Heart left ventricle (tissue), 16 donors: Measurements from ENCODE around the gene NOL7. TPM values are rescaled to one million over a fixed set of nuclear protein-coding genes. Genes with fewer than 3 reads are reported as not detected.
A peak's percentile ranks its signal among the peaks of the same experiment; 100 is the strongest.

Source experiments
- ATAC-seq, 4 donors: fragments of 200-7000 bp; cut with Tn5 transposase; one replicate each; pipeline ENCODE4 v1.9.1; 2020 to 2022; ENCODE audit warnings: moderate library complexity in 4 of 4, mild to moderate bottlenecking in 3 of 4, moderate number of reproducible peaks in 1 of 4
- DNase-seq, 5 donors: peaks; one replicate each; pipeline ENCODE4 v3.0.0-alpha.2; 2020
- H3K27ac ChIP-seq, 12 donors: fragments of 200-600 bp; sonication (generic) in 4 of 12; one replicate each; pipeline versions ENCODE4 v1.5.0 to v1.8.0; 2016 to 2022; ENCODE audit warnings: mild to moderate bottlenecking in 2 of 12
- H3K27me3 ChIP-seq, 9 donors: fragments of 200-600 bp; sonication (generic) in 2 of 9; one replicate each; pipeline versions ENCODE4 v1.5.1 to v1.8.0; 2016 to 2022; ENCODE audit warnings: mild to moderate bottlenecking in 3 of 9
- H3K36me3 ChIP-seq, 9 donors: fragments of 200-600 bp; sonication (generic) in 2 of 9; one replicate each; pipeline versions ENCODE4 v1.5.0 to v1.8.0; 2018 to 2022; ENCODE audit warnings: mild to moderate bottlenecking in 2 of 9
- H3K4me1 ChIP-seq, 12 donors: fragments of 200-600 bp; sonication (generic) in 4 of 12; one replicate each; pipeline versions ENCODE4 v1.5.0 to v1.8.0; 2016 to 2022; ENCODE audit warnings: mild to moderate bottlenecking in 3 of 12
- H3K4me3 ChIP-seq, 12 donors: fragments of 200-600 bp; sonication (generic) in 4 of 12; one replicate each; pipeline versions ENCODE4 v1.5.0 to v1.8.0; 2017 to 2022; ENCODE audit warnings: mild to moderate bottlenecking in 9 of 12, moderate library complexity in 4 of 12
- H3K9me3 ChIP-seq, 12 donors: fragments of 200-600 bp; sonication (generic) in 4 of 12; one replicate each; pipeline versions ENCODE4 v1.5.0 to v1.8.0; 2016 to 2022; ENCODE audit warnings: mild to moderate bottlenecking in 1 of 12
- POLR2A ChIP-seq, 2 donors: fragments of 450-650 bp; IDR thresholded peaks; one replicate each; pipeline ENCODE4 v1.6.1; 2017; ENCODE audit warnings: antibody characterized with exemption in 2 of 2, mild to moderate bottlenecking in 2 of 2, moderate library complexity in 2 of 2
- whole genome bisulfite sequencing, 4 donors: extraction: QIAGEN DNeasy Blood & Tissue Kit in 2 of 4; methylation state at CpG; one replicate each; pipeline versions ENCODE4 v1.1.5 to v1.1.7; 2013 to 2018; 5-methylcytosine and 5-hydroxymethylcytosine counted together
- intact Hi-C, 10 donors: fragments of 100-400 bp; cut with DNase I; formaldehyde crosslinking; loops; one replicate each; pipeline versions ENCODE4 v1.11.1 to v1.14.2; 2022
- polyA plus RNA-seq, 2 donors: library from polyadenylated mRNA; stranded (reverse); fragments of 200-250 nt; gene quantifications; one replicate each; pipeline ENCODE4 v1.2.3, GENCODE V29; 2013
- total RNA-seq, 9 donors: library from RNA; depleted of rRNA in 2 of 9; stranded (reverse); fragments of >200 nt in 2 of 9; fragmentation: NEBNext Ultra II Directional in 3 of 9; extraction: Animal tissue kit (Norgen Biotek cat#: 25700) in 3 of 9; gene quantifications; one replicate each; pipeline versions ENCODE4 v1.1.0 to v1.2.4, GENCODE V29; 2016 to 2023
- TF ChIP-seq, protein P1 (sequence below), 12 donors: fragments of 200-600 bp; sonication (generic) in 4 of 12; IDR thresholded peaks; one replicate each; pipeline versions ENCODE4 v1.5.0 to v1.8.0; 2018 to 2022; ENCODE audit warnings: antibody characterized with exemption in 12 of 12, mild to moderate bottlenecking in 5 of 12
- donor health status: ischemic (EF 13 %, LVEDD 7.1; RV severe dilation, severe dysfunction).
- donor health status: healthy with polysubstance abuse.
- donor health status: DM: no; HTN: yes; CAD: no.
- donor health status: DM: no; HTN: no; CAD: no.
- donor health status: ischemic (EF 25% LVEDD 6.9; RV normal size, moderate dysfunction).
- donor health status: ischemic (EF 25% LVEDD 5.7; RV mildly dilated, moderate dysfunction).
- donor health status: healthy.
- donor health status: DM: yes; HTN: yes; CAD: no.
- donor health status: ischemic (EF 35%, LVEDD 5.7; RV mildly dilated, moderate dysfunction).
- donor health status: nonischemic (EF 11% LVEDD 7.7; RV severe dilation, severe dysfunction).
- donor health status: DM: yes; HTN: yes; CAD: no.
- donor health status: PGD.
- donor health status: ischemic (EF 29% LVEDD 5.4; RV normal size, mild dysfunction).
- donor health status: nonischemic (EF 23%, LVEDD 6.1; RV moderate dilation, normal function).

The NOL7 gene
- total and polyA plus RNA-seq, 11 donors = 38.6 to 124 (median 54.6) TPM

DNA sequence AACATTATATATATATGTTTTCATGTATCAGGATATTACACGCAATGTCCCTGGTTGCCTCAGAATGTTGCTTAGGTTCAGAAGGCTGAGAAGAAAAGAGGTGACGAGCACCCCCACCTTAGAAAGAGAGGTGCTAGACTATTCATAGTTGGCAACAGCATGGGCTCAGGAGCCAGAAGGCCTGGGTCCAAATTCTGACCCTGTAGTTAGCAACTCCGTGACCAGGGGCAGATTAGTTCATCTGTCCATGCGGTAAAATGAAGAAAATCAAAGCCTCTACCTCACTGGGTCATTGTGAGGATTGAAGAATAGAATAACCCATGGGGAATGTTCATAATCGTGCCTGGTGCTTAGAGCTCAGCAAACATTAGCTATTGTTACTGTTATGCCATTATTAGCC lies 46.2 kb upstream of the NOL7 start:
- TF ChIP-seq, protein P1, sequence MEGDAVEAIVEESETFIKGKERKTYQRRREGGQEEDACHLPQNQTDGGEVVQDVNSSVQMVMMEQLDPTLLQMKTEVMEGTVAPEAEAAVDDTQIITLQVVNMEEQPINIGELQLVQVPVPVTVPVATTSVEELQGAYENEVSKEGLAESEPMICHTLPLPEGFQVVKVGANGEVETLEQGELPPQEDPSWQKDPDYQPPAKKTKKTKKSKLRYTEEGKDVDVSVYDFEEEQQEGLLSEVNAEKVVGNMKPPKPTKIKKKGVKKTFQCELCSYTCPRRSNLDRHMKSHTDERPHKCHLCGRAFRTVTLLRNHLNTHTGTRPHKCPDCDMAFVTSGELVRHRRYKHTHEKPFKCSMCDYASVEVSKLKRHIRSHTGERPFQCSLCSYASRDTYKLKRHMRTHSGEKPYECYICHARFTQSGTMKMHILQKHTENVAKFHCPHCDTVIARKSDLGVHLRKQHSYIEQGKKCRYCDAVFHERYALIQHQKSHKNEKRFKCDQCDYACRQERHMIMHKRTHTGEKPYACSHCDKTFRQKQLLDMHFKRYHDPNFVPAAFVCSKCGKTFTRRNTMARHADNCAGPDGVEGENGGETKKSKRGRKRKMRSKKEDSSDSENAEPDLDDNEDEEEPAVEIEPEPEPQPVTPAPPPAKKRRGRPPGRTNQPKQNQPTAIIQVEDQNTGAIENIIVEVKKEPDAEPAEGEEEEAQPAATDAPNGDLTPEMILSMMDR (IDR thresholded peaks at IDR 0.05) = no peak
- no peak for TF ChIP-seq POLR2A (IDR thresholded peaks at IDR 0.05)
- peaks cover 0 to 13% (median 6%) of the 10 kb centered on the region in 12 donors for H3K4me1 ChIP-seq
- DNase-seq = no peak
- WGBS, 4 donors = 87 to 96% (median 90%) methylated on average over 5 of the region's 5 CpGs
- intact Hi-C loops = no loop called here
- H3K9me3 ChIP-seq = no peaks in the 10 kb centered on the region
- H3K4me3 ChIP-seq = no peak overlapping the region
- H3K36me3 ChIP-seq = no peaks in the 10 kb centered on the region
- no peak for ATAC-seq
- no peaks in the 10 kb centered on the region for H3K27me3 ChIP-seq
- H3K27ac ChIP-seq = no peak overlapping the region

DNA sequence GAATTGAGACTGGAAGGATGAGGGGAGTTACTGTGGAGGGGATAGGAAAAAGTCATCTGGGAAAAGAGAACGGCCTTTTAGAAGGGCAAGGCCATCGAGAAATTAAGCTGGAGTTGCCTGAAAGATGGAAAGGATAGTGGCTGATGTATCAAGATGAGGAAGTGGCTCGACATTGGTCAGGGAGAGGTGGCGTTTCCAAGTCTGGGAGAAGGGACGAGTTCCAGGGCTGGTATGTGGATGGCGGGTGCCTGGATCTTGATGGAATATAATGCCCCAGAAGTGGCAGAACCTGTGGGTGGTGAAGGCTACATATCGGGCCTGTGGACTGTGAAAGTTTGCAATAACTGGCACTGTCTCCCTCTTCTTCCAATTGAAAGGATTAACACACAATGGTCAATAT lies 42.9 kb upstream of the NOL7 start:
- Histone ChIP-seq H3K4me3 (no peak overlapping the region), H3K4me1 (peaks cover 0 to 23% (median 14%) of the 10 kb centered on the region in 12 donors), H3K36me3 (no peaks in the 10 kb centered on the region), H3K27me3 (no peaks in the 10 kb centered on the region), H3K9me3 (peaks cover 0 to 4% (median 0%) of the 10 kb centered on the region in 12 donors), H3K27ac (peak overlapping the region in 2 of 12 donors; percentile 98 to 99)
- WGBS, 4 donors = 86 to 93% (median 91%) methylated on average over 7 of the region's 7 CpGs
- intact Hi-C loops = loop anchor here in 4 of 10 donors (5.0 to 10.0 kb wide), 3 partner anchors 40 to 87 kb away; partner anchors contain the start of gene GFOD1 (in 3 of the 4)
- no peak for ATAC-seq
- DNase-seq = no peak
- no peak for TF ChIP-seq POLR2A (IDR thresholded peaks at IDR 0.05)
- TF ChIP-seq, protein P1 (IDR thresholded peaks at IDR 0.05) = no peak

DNA sequence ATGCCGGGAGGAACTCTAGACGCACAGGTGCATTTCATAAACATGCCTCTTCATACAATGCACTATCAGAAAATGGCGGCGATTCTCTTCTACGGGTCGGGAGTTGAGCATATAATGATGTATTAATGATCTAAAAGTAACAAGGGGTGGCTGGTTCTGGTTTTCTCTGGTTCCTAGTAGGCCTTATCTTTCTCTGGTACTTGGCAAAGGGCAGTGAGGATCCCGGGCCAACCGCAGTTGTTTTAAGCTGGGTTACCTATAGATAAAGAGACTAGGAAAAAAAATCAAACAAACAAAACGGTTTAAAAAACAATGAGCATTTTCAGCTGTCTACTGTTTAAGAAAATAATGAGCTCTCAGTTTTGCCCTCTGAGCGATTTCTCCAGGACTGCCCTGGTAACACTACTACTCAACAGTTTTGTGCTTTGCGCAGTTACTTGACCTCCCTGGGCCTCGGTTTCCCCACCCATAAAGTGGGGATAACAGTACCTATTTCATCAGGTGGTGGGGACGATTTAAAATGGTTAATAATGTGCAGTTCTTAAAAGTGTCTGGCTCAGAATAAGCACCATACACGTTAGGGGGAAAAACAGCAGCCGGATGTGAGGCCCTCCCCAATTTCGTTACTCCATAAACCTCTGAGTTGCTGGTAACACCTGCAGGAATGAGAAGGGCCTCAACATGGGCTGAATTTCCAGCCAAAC lies 42.0 kb upstream of the NOL7 start:
- peak overlapping the region in 11 of 12 donors; percentile 62 to 93 (median 86) for H3K4me3 ChIP-seq
- WGBS, 4 donors = 71 to 79% (median 76%) methylated on average over 16 of the region's 16 CpGs
- H3K27ac ChIP-seq = peak overlapping the region; percentile 93 to 100 (median 98)
- TF ChIP-seq, protein P1 (IDR thresholded peaks at IDR 0.05) = no peak
- TF ChIP-seq POLR2A (IDR thresholded peaks at IDR 0.05) = no peak
- no peaks in the 10 kb centered on the region for H3K27me3 ChIP-seq
- peaks cover 0 to 23% (median 14%) of the 10 kb centered on the region in 12 donors for H3K4me1 ChIP-seq
- DNase-seq = no peak
- H3K9me3 ChIP-seq = peaks cover 0 to 4% (median 0%) of the 10 kb centered on the region in 12 donors
- intact Hi-C loops = loop anchor here in 4 of 10 donors (5.0 to 10.0 kb wide), 3 partner anchors 39 to 88 kb away; partner anchors contain the start of gene GFOD1 (in 3 of the 4)
- no peaks in the 10 kb centered on the region for H3K36me3 ChIP-seq
- ATAC-seq = no peak

DNA sequence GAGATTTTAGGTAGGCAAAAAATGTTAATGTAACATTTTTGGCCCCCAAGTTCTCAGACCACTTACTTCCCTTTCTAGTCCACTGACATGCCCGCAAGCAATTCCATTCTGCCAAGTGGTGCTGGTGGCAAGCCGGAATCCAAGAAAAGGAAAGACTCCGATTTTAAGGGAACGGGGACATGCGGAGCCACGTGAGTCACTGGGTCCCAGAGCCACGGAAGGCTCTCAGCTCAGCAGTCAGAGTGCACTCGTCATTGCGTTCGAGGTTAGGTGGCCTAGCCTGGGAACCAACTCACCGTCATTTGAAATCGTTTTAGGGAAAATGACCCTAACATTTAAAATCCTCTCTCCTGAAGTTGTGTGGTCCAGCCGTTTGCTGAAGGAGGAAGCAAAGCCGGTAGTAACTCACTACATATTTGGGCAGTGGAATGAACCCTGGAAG lies 41.4 kb upstream of the NOL7 start:
- H3K36me3 ChIP-seq = no peaks in the 10 kb centered on the region
- ATAC-seq = peak in 1 of 4 donors; percentile 14
- peak in 4 of 5 donors; percentile 23 to 63 (median 44) for DNase-seq
- intact Hi-C loops = loop anchor here in 7 of 10 donors (1.0 to 10.0 kb wide), 8 partner anchors 39 to 245 kb away; partner anchors contain the start of genes GFOD1 (in 4 of the 7), NOL7 (in 1 of the 7) and TBC1D7 (in 1 of the 7)
- peaks cover 0 to 4% (median 0%) of the 10 kb centered on the region in 12 donors for H3K9me3 ChIP-seq
- H3K27ac ChIP-seq = peak overlapping the region; percentile 93 to 100 (median 98)
- peaks cover 0 to 26% (median 14%) of the 10 kb centered on the region in 12 donors for H3K4me1 ChIP-seq
- 3 to 5% (median 3%) methylated on average over 14 of the region's 14 CpGs for WGBS, 4 donors
- peak overlapping the region; percentile 30 to 93 (median 85) for H3K4me3 ChIP-seq
- no peaks in the 10 kb centered on the region for H3K27me3 ChIP-seq
- TF ChIP-seq, protein P1 (IDR thresholded peaks at IDR 0.05) = no peak
- TF ChIP-seq POLR2A (IDR thresholded peaks at IDR 0.05) = no peak
